Measurements from ENCODE around the gene VSIR. TPM values are rescaled to one million over a fixed set of nuclear protein-coding genes. Genes with fewer than 3 reads are reported as not detected.

Gene VSIR
- total RNA-seq, 1 donor from 2014 or later: 117 TPM

- Histone ChIP-seq H3K27ac (no peak overlapping the region), H3K36me3 (peaks cover 96% of the 10 kb centered on the region), H3K27me3 (ENCODE audit: low read depth) (no peaks in the 10 kb centered on the region), H3K4me3 (no peak overlapping the region), H3K4me1 (peaks cover 20% of the 10 kb centered on the region), H3K9me3 (no peaks in the 10 kb centered on the region)
- intact Hi-C loops (cut with DNase I): no loop called here
- TF ChIP-seq, protein P1, sequence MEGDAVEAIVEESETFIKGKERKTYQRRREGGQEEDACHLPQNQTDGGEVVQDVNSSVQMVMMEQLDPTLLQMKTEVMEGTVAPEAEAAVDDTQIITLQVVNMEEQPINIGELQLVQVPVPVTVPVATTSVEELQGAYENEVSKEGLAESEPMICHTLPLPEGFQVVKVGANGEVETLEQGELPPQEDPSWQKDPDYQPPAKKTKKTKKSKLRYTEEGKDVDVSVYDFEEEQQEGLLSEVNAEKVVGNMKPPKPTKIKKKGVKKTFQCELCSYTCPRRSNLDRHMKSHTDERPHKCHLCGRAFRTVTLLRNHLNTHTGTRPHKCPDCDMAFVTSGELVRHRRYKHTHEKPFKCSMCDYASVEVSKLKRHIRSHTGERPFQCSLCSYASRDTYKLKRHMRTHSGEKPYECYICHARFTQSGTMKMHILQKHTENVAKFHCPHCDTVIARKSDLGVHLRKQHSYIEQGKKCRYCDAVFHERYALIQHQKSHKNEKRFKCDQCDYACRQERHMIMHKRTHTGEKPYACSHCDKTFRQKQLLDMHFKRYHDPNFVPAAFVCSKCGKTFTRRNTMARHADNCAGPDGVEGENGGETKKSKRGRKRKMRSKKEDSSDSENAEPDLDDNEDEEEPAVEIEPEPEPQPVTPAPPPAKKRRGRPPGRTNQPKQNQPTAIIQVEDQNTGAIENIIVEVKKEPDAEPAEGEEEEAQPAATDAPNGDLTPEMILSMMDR (IDR thresholded peaks at IDR 0.05): no peak
- ATAC-seq (no peak), DNase-seq (no peak)
These were observed 45.4 kb upstream of the VSIR start for GRCh38 chr10:71818674-71819260.

DNA sequence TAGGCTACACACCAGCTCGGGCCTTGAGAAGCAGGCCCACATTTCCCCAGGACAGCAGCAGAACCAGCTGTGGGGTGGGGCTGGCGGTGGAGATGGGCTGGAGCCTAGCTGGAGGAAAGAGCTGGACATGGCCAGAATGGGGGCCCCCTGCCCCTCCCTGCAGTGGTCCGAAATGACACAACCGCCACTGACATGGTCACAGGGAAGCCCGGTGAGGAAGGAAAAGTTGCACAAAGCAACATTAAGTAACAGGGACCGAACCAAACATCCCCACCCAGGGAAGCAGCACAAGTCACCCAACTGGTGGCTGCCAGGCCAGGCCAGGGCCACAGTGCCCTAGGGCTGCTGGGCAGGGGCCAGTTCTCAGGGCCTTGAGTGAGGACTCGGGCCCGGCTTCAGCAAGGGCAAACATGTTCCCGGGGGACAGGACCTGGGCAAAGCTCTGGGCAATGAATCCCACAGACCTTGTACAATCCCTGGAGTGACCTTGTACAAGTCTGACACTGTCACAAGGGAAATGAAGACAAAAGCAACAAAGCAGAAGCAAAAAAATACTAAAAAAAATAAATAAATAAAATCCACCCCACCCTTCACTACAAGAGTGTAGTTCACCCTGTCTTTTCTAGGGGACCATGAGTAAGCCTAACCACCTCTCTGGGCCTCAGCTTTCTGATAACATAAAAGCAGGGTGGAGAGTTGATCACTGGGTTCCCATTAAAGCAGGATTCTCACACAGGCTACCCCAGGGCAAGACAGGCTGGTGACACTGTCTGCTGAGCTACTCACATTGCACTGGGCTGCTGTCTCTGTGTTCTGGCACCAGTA lies 44.7 kb upstream of the VSIR start:
- peaks cover 20% of the 10 kb centered on the region for H3K4me1 ChIP-seq
- H3K9me3 ChIP-seq: no peaks in the 10 kb centered on the region
- peak; percentile 75 for DNase-seq
- peak; percentile 60 to 74 for ATAC-seq
- no peak overlapping the region for H3K4me3 ChIP-seq
- peaks cover 89% of the 10 kb centered on the region for H3K36me3 ChIP-seq
- intact Hi-C loops (cut with DNase I): no loop called here
- no peak overlapping the region for H3K27ac ChIP-seq
- TF ChIP-seq, protein P1 (IDR thresholded peaks at IDR 0.05): no peak
- H3K27me3 ChIP-seq (ENCODE audit: low read depth): no peaks in the 10 kb centered on the region

GRCh38 chr10:71816936-71817618 lies 43.8 kb upstream of the VSIR start:
- no peak overlapping the region for H3K4me3 ChIP-seq
- intact Hi-C loops (cut with DNase I): no loop called here
- H3K27me3 ChIP-seq (ENCODE audit: low read depth): no peaks in the 10 kb centered on the region
- DNase-seq (no peak), ATAC-seq (no peak)
- peaks cover 20% of the 10 kb centered on the region for H3K4me1 ChIP-seq
- peaks cover 79% of the 10 kb centered on the region for H3K36me3 ChIP-seq
- no peaks in the 10 kb centered on the region for H3K9me3 ChIP-seq
- H3K27ac ChIP-seq: no peak overlapping the region
- TF ChIP-seq, protein P1 (IDR thresholded peaks at IDR 0.05): no peak

DNA sequence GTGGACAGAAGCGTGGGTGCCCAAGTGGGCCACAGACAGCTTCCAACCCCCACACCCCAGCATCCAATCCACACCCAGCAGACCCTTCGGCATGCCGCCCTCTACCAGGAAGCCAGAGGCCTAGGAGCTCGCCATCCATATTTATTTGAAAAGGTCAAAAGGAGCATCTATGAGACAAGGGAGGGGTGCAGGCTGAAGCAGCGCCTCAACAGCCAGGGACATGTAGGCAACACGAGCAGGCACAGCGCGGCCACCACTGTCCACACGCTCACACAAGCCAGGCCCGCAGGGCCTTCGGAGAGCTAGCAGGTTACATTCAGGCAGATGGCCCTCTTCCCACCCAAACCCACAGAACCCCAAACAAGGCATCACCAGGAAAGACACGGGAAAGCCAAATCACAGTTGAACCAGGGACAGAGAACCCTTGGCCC lies 43.1 kb upstream of the VSIR start:
- H3K27ac ChIP-seq: no peak overlapping the region
- H3K9me3 ChIP-seq: no peaks in the 10 kb centered on the region
- TF ChIP-seq, protein P1 (IDR thresholded peaks at IDR 0.05): no peak
- H3K4me1 ChIP-seq: peaks cover 20% of the 10 kb centered on the region
- DNase-seq (no peak), ATAC-seq (no peak)
- H3K4me3 ChIP-seq: no peak overlapping the region
- no peaks in the 10 kb centered on the region for H3K27me3 ChIP-seq (ENCODE audit: low read depth)
- peaks cover 72% of the 10 kb centered on the region for H3K36me3 ChIP-seq
- intact Hi-C loops (cut with DNase I): no loop called here

GRCh38 chr10:71815515-71816130 lies 42.3 kb upstream of the VSIR start:
- TF ChIP-seq, protein P1 (IDR thresholded peaks at IDR 0.05): no peak
- Histone ChIP-seq H3K36me3 (peaks cover 64% of the 10 kb centered on the region), H3K9me3 (no peaks in the 10 kb centered on the region), H3K27ac (no peak overlapping the region), H3K4me1 (peaks cover 20% of the 10 kb centered on the region), H3K27me3 (ENCODE audit: low read depth) (no peaks in the 10 kb centered on the region), H3K4me3 (no peak overlapping the region)
- intact Hi-C loops (cut with DNase I): no loop called here
- ATAC-seq (no peak), DNase-seq (no peak)
